Lower leg skin (tissue), 4 donors: Measurements from ENCODE around the gene DNAL1. TPM values are rescaled to one million over a fixed set of nuclear protein-coding genes. Genes with fewer than 3 reads are reported as not detected.

Source experiments
- DNase-seq, 2 donors: peaks; one replicate each; pipeline ENCODE4 v3.0.0-alpha.2; 2019; ENCODE audit warnings: low spot score in 2 of 2
- H3K4me3 ChIP-seq: fragments of 200-600 bp; sonication (generic); 2 replicates; pipeline ENCODE4 v1.5.1; 2017; ENCODE audit warnings: mild to moderate bottlenecking, low read depth; ENCODE audit not compliant: poor library complexity, severe bottlenecking
- CTCF ChIP-seq, 3 donors: fragments of 450-650 bp; IDR thresholded peaks; one replicate each; pipeline ENCODE4 v1.5.1; 2016; ENCODE audit warnings: antibody characterized with exemption in 3 of 3, mild to moderate bottlenecking in 3 of 3, moderate library complexity in 2 of 3
- POLR2A ChIP-seq, 2 donors: fragments of 450-650 bp; IDR thresholded peaks; one replicate each; pipeline ENCODE4 v1.6.1; 2016 to 2017; ENCODE audit warnings: antibody characterized with exemption in 2 of 2, mild to moderate bottlenecking in 1 of 2, moderate library complexity in 1 of 2
- WGBS, 2 donors: methylation state at CpG; one replicate each; pipeline ENCODE4 v1.1.5; 2018; 5-methylcytosine and 5-hydroxymethylcytosine counted together
- intact Hi-C: fragments of 100-400 bp; cut with DNase I; formaldehyde crosslinking; loops from one replicate; pipeline ENCODE4 v1.15.0; 2023; ENCODE audit warnings: low total_unique reads
- total RNA-seq, 4 donors: library from RNA; depleted of rRNA; stranded (reverse); fragments of >200 nt; gene quantifications; one replicate each; pipeline ENCODE4 v1.1.0, GENCODE V29; 2016

DNAL1 gene
- total RNA-seq, 4 donors from 2014 or later = 1.3 to 5.4 (median 3.1) TPM

- 92 to 93% methylated on average over 13 of the region's 13 CpGs for WGBS, 2 donors
- TF ChIP-seq CTCF (IDR thresholded peaks at IDR 0.05) = no peak
- TF ChIP-seq POLR2A (IDR thresholded peaks at IDR 0.05) = no peak
- DNase-seq = peak in 1 of 2 donors; percentile 60
- H3K4me3 ChIP-seq = no peak overlapping the region
- intact Hi-C loops = no loop called here
Measured at GRCh38 chr14:73719361-73719760, 74.6 kb downstream of the DNAL1 start.

GRCh38 chr14:73719791-73720190 is 75.0 kb downstream of the DNAL1 start:
- no peak overlapping the region for H3K4me3 ChIP-seq
- intact Hi-C loops = no loop called here
- peak in 1 of 2 donors; percentile 81 for DNase-seq
- WGBS, 2 donors = 85 to 90% methylated on average over 8 of the region's 8 CpGs
- TF ChIP-seq CTCF (IDR thresholded peaks at IDR 0.05) (no peak), POLR2A (IDR thresholded peaks at IDR 0.05) (no peak)

DNA sequence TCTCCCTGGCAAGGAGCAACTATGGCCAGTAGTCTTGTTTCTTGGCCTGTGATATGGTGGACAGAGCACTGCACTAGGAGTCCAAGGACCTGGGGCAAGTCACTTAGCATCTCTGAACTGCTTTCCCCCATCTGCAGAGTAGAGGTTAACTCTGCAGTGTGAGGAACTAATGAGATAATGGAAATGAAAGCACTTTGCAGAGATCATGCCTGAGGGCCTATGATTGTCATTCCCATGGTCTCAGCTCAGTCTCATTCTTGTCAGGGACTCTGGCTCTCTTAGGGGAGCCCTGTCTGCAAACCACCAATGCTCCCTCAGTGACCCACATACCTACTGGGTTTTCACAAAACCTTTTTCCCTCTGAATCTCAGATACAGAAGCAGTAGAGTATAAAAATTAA is 75.8 kb downstream of the DNAL1 start:
- DNase-seq = no peak
- TF ChIP-seq CTCF (IDR thresholded peaks at IDR 0.05) = no peak
- no peak overlapping the region for H3K4me3 ChIP-seq
- intact Hi-C loops = no loop called here

DNA sequence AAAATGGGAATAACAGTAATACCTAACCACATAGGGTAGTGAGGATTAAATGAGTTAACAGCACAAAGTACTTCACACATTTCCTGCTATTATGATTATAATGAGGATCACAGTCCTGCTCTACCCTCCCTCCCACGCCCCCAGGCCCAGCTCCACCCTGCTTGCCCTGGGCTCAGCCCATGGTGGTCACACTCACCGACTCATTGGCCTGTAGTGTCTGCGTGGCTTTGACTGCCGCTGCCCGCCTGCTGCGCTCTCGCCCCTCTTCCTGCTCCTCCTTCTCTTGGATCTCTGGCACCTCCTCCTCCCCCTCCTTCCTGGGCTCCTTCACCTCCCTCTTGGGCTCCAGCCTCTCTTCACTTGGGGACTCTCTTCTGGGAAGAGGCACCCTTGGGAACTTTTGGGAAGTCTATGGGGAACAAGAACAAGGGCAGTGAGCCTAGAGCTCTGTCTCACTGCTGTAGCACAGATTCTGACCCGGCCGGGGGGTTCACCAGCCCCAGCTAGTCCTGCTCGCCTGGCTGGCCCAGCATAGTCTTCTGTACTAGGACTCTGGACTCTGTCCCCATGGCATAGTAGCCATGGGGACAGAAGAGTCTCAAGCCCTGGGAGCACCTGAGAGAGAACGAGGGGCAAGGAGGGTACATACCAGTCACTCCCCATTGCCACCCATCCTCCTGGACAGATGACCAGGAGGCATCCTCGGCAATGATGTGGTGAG is 76.5 kb downstream of the DNAL1 start:
- TF ChIP-seq CTCF (IDR thresholded peaks at IDR 0.05) (no peak), POLR2A (IDR thresholded peaks at IDR 0.05) (no peak)
- intact Hi-C loops = no loop called here
- 79 to 91% methylated on average over 12 of the region's 12 CpGs for WGBS, 2 donors
- peak in 1 of 2 donors; percentile 72 for DNase-seq
- H3K4me3 ChIP-seq = no peak overlapping the region

DNA sequence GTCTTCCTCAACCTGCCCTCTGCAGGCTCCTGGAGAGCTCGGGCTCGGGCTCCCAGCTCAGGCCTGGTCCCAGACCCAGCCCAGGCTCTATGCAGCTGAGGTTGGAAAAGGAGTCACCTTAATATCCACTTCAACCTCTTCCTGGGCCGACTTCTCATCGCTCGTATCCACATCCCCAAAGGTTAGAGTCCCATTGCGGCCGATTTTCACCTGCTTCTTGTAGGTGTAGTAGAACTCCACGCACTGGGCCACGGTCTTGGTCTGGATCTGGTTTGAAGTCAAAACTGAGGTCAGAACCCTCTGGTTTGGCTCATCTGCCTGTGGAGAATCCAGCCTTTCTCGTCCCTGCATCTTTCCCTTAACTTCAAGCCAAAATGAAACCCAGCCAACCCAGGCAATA is 77.8 kb downstream of the DNAL1 start:
- 88 to 91% methylated on average over 10 of the region's 10 CpGs for WGBS, 2 donors
- H3K4me3 ChIP-seq = no peak overlapping the region
- TF ChIP-seq CTCF (IDR thresholded peaks at IDR 0.05) (no peak), POLR2A (IDR thresholded peaks at IDR 0.05) (no peak)
- DNase-seq = peak in 1 of 2 donors; percentile 80
- intact Hi-C loops = no loop called here

DNA sequence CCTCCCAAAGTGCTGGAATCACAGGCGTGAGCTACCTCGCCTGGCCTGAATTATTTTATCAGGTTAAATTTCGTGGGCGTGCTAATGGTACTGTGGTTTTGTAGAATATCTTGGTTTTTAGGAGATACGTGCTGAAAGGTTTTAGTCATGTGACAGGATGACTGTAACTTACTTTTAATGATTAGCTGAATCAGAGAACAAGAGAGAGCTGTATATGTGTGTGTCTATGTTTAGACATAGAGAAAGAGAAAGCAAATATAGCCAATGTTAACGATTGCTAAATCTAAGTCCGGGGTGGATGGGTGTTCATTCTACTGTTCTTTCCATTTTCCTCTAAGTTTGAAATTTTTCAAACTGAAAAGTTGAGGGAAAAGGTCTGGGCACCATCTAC is 78.6 kb downstream of the DNAL1 start:
- no peak for DNase-seq
- intact Hi-C loops = no loop called here
- H3K4me3 ChIP-seq = no peak overlapping the region
- TF ChIP-seq CTCF (IDR thresholded peaks at IDR 0.05) (no peak), POLR2A (IDR thresholded peaks at IDR 0.05) (no peak)
- WGBS, 2 donors = 61 to 77% methylated on average over 7 of the region's 7 CpGs
